Thyroid gland (tissue), 4 donors: Measurements from ENCODE around the gene POU2F3.

ENCODE experiments used
- POLR2A ChIP-seq, 2 donors: fragments of 450-650 bp; IDR thresholded peaks; one replicate each; pipeline ENCODE4 v1.6.1; 2017; ENCODE audit warnings: antibody characterized with exemption in 2 of 2, mild to moderate bottlenecking in 2 of 2, moderate library complexity in 1 of 2
- TF ChIP-seq, protein P1 (sequence below), 6 experiments: fragments of 200-600 bp in 3 of 6; fragments of 450-650 bp in 3 of 6; sonication (generic) in 3 of 6; IDR thresholded peaks; one replicate each; pipeline ENCODE4 v1.5.1; 2016 to 2019; ENCODE audit warnings: antibody characterized with exemption in 6 of 6, mild to moderate bottlenecking in 2 of 6, inconsistent platforms in 1 of 6, moderate library complexity in 1 of 6

DNA sequence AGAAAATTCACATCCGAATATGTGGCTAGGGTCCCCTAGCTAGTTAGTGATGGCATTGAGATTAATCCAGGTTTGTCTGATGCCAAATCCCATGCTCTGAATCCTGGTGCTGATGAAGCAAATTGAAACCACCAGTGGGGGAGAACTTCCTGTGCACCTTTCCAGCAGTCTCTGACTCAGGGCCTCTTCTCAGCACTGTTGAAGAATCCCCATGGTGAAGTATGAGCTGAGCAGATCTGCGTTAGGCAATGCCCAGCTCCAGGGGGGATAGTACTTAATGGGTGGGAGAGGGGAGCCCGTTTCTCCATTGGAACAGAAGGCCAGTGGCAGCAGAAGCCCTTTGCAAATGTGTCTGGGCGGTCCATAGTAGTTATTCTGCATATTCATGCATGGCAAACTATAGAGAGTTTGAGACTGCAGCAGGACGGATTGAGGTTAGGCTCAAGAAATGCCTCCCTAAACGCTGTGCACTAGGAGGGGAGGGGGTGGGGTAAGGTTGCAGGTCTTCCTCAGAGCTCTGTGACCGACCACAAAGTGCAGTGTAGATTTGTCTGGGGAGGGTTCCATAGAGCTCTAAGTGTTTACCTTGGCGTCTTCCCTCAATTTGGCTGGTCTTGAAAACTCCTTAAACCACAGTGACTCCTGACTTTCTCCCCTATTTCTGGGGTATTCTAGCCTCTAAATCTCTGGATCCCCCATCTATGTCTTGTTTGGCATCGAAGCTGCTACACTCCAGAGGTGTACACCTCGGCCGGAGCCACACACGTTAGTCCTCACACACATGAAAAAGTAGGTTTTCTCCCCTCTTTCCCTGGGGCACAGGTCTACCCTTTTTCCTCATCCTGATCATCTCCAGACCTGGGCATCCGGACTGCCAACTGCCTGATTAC, 4.8 kb downstream of the POU2F3 start:
- TF ChIP-seq, protein P1, sequence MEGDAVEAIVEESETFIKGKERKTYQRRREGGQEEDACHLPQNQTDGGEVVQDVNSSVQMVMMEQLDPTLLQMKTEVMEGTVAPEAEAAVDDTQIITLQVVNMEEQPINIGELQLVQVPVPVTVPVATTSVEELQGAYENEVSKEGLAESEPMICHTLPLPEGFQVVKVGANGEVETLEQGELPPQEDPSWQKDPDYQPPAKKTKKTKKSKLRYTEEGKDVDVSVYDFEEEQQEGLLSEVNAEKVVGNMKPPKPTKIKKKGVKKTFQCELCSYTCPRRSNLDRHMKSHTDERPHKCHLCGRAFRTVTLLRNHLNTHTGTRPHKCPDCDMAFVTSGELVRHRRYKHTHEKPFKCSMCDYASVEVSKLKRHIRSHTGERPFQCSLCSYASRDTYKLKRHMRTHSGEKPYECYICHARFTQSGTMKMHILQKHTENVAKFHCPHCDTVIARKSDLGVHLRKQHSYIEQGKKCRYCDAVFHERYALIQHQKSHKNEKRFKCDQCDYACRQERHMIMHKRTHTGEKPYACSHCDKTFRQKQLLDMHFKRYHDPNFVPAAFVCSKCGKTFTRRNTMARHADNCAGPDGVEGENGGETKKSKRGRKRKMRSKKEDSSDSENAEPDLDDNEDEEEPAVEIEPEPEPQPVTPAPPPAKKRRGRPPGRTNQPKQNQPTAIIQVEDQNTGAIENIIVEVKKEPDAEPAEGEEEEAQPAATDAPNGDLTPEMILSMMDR (IDR thresholded peaks at IDR 0.05) = no peak
- no peak for TF ChIP-seq POLR2A (IDR thresholded peaks at IDR 0.05)
